Neuronal stem cell (in vitro differentiated cells): Measurements from ENCODE around the gene FBXO41. TPM values are rescaled to one million over a fixed set of nuclear protein-coding genes. Genes with fewer than 3 reads are reported as not detected.

Source experiments
- small RNA-seq: library from polyadenylated mRNA; stranded (forward); fragments of <200 nt; extraction: miRNeasy Mini kit (QIAGEN cat#:217004); gene quantifications from one replicate; pipeline ENCODE3, GENCODE V24; 2013; ENCODE audit not compliant: insufficient read depth

Gene FBXO41

Small RNA genes within 50 kb of the gene (small RNA-seq; reads per million reads assigned to genes)
- gene RNU6-111P: not detected
